ENCODE measurements around the gene RAB41.
"Not testable (repeated sequence)": the region's sequence is repeated elsewhere in the genome, so short reads cannot be mapped to it uniquely, and the experiment has no call there.

DNA sequence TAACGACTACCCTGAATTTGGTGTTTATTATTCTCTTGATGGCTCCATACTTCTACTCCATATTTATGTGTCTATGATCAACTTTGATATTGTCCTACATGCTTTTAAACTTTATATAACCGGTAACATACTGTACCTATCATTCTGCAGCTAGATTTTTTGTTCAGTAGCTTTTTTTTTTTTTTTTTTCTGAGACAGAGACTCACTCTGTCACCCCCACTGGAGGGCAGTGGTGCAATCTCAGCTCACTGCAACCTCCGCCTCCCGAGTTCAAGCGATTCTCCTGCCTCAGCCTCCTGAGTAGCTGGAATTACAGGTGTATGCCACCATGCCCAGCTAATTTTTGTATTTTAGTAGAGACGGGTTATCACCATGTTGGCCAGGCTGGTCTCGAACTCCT is 7.9 kb upstream of the RAB41 start:
- not testable (repeated sequence) for TF ChIP-seq POLR2A, CTCF, POLR2AphosphoS5 (IDR thresholded peaks at IDR 0.05)

Data from prostate gland (tissue), 2 donors.